Measurements from ENCODE around the gene CBLC.
"Not testable (repeated sequence)": the region's sequence is repeated elsewhere in the genome, so short reads cannot be mapped to it uniquely, and the experiment has no call there.

The CBLC gene

GRCh38 chr19:44819246-44819832, 41.6 kb downstream of the CBLC start:
- DNase-seq (ENCODE audit: low read depth) = no peak

- no peak for DNase-seq (ENCODE audit: low read depth)
Measured at GRCh38 chr19:44820648-44821609, 43.2 kb downstream of the CBLC start.

GRCh38 chr19:44822177-44822576, 44.5 kb downstream of the CBLC start:
- no peak for DNase-seq (ENCODE audit: low read depth)

- DNase-seq (ENCODE audit: low read depth) = no peak
Measured at GRCh38 chr19:44822670-44823372, 45.1 kb downstream of the CBLC start.

- no peak for DNase-seq (ENCODE audit: low read depth)
Measured at GRCh38 chr19:44823373-44823698, 45.6 kb downstream of the CBLC start.

- DNase-seq (ENCODE audit: low read depth) = no peak
Measured at GRCh38 chr19:44824761-44825160, 47.1 kb downstream of the CBLC start.

- DNase-seq (ENCODE audit: low read depth) = not testable (repeated sequence)
Measured at GRCh38 chr19:44832875-44833274, 55.2 kb downstream of the CBLC start.

- DNase-seq (ENCODE audit: low read depth) = not testable (repeated sequence)
Measured at GRCh38 chr19:44834399-44834798, 56.7 kb downstream of the CBLC start.

- DNase-seq (ENCODE audit: low read depth) = no peak
Measured at GRCh38 chr19:44839276-44839675, 61.6 kb downstream of the CBLC start.

- DNase-seq (ENCODE audit: low read depth) = no peak
Measured at GRCh38 chr19:44840811-44841210, 63.1 kb downstream of the CBLC start.

- DNase-seq (ENCODE audit: low read depth) = no peak
Measured at GRCh38 chr19:44841231-44841630, 63.5 kb downstream of the CBLC start.

GRCh38 chr19:44845286-44845611, 67.6 kb downstream of the CBLC start:
- no peak for DNase-seq (ENCODE audit: low read depth)

- peak; percentile 98 for DNase-seq (ENCODE audit: low read depth)
Measured at GRCh38 chr19:44845612-44846454, 68.1 kb downstream of the CBLC start, which contains the start of gene NECTIN2. Gene NECTIN2 (plus strand): TSS chr19:44846297. CDS start chr19:44846526, 229 bp downstream.

GRCh38 chr19:44846455-44847143, 68.9 kb downstream of the CBLC start:
- no peak for DNase-seq (ENCODE audit: low read depth)

GRCh38 chr19:44847144-44848035, 69.7 kb downstream of the CBLC start:
- no peak for DNase-seq (ENCODE audit: low read depth)

- DNase-seq (ENCODE audit: low read depth) = no peak
Measured at GRCh38 chr19:44848036-44848811, 70.5 kb downstream of the CBLC start.

- DNase-seq (ENCODE audit: low read depth) = no peak
Measured at GRCh38 chr19:44848812-44849447, 71.2 kb downstream of the CBLC start.
